RPMI7951 (cell line): Measurements from ENCODE around the gene TFPI2. TPM values are rescaled to one million over a fixed set of nuclear protein-coding genes. Genes with fewer than 3 reads are reported as not detected.
"Not testable (repeated sequence)": the region's sequence is repeated elsewhere in the genome, so short reads cannot be mapped to it uniquely, and the experiment has no call there.

Experiments
- DNase-seq: peaks from one replicate; pipeline ENCODE4 v3.0.0-alpha.2; 2012; ENCODE audit warnings: low read depth
- total RNA-seq: library from RNA; depleted of rRNA; stranded (reverse); fragments of >200 nt; shearing (Covaris generic); gene quantifications from 2 replicates; pipeline ENCODE4 v1.2.3, GENCODE V29; 2014; rRNA removed

Gene TFPI2
- total RNA-seq: 229 and 267 TPM in 2 replicates

- peak; percentile 91 for DNase-seq
Observed at GRCh38 chr7:93890464-93891068, at the start of gene TFPI2. TFPI2 (minus strand) TSS chr7:93890753; CDS start chr7:93890678, 75 bp downstream.

GRCh38 chr7:93938293-93938692 lies 47.7 kb upstream of the TFPI2 start:
- DNase-seq: no peak

DNA sequence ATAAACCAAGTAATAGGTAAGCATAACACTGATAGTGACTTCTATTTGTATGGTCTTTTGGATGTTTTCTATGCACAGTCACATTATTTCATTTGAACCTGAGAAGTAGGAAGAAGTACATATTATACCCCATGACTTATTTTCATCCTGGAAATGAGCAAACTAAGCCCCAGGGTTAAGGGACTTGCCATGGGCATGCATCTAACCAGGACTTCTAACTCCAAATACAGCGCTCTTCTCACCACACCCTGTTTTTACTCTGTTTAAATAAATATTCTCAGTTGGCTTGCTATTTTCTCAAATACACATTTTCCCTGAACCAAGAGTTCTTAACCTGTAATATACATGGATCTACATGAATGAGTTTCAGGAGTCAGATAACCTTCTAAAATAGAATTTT lies 47.3 kb upstream of the TFPI2 start:
- no peak for DNase-seq

GRCh38 chr7:93935102-93935501 lies 44.5 kb upstream of the TFPI2 start:
- DNase-seq: no peak

DNA sequence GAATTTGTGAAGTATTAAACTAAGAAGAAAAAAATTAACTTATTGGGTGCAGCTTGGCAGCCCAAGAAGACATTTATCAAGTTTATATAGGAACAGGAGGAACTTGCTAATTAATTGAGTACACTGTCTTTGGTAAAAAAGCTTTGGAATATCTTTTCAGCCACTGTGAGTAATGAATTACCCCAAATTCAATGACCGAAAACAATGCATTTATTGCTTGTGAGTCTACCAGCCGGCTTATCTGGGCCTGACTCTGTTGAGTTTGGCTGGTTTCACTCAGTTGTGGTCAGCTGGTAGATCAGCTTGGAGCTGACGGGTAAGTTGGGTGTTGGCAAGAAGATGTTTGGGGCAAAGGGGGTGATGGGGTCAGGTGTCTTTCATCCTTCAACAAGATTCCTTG lies 42.6 kb upstream of the TFPI2 start:
- DNase-seq: no peak

- no peak for DNase-seq
Observed at GRCh38 chr7:93931655-93932054, 41.1 kb upstream of the TFPI2 start.

- DNase-seq: no peak
Observed at GRCh38 chr7:93927585-93927984, 37.0 kb upstream of the TFPI2 start.

DNA sequence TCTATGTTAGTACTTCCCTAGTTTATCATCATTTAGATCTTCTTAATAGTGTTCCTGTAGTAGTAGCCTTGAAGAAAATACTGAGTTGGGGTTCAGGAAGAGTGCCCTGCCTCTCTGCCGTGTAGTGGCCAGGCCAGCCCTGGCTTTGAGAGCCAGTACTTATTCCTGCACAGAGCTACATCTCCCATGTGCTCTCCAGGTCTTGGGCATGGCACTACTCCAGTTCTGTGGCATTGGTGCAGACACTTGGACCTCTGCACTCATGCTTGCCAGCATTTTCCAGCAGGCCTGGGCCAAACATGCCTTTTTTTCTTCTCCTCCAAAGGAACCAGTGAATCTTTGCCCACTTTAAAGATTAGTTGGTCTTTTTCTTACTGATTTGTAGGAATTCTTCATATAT lies 36.2 kb upstream of the TFPI2 start:
- no peak for DNase-seq

DNA sequence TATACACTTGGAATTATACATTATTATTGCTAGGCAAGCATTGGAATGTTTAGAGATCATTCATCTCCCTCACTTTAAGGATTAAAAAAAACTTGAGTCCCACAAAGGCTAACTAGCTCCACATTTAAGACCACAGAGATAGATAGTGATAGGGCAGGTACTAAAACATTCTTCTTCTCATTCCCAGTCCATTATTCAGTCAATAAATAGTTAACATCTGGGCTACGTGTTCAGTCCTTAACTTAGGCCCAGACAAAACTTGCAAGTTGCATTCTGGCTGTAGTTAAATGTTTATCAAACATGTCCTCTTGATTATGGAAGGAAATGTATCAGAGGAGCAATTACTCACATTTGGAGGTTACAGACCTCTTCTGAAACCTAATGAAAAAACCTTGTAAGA lies 33.4 kb upstream of the TFPI2 start:
- no peak for DNase-seq

DNA sequence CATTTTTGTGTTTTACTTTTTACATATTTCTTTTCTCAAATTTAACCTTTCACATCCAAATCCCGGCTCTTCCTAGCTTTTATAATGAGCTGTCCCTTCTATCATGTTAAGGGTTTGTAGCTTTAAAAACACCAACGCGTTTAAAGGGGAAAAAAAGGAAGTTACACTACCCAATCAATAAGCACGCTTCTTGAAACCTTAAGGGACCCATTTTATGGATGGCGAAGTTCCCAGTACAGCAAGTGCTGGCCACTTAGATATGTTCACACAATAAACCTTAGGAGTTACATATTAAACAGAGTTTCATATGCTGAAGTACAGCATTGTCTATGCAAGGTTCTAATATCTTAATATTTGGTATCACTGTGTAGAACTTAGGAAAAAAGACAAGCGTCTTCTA lies 32.7 kb upstream of the TFPI2 start:
- DNase-seq: no peak

GRCh38 chr7:93921607-93922566 lies 31.3 kb upstream of the TFPI2 start, which contains the start of gene GNG11:
GNG11 (plus strand) TSS chr7:93921735; CDS start chr7:93922138, 403 bp downstream.
- DNase-seq: peak; percentile 98

- no peak for DNase-seq
Observed at GRCh38 chr7:93921186-93921585, 30.6 kb upstream of the TFPI2 start.

DNA sequence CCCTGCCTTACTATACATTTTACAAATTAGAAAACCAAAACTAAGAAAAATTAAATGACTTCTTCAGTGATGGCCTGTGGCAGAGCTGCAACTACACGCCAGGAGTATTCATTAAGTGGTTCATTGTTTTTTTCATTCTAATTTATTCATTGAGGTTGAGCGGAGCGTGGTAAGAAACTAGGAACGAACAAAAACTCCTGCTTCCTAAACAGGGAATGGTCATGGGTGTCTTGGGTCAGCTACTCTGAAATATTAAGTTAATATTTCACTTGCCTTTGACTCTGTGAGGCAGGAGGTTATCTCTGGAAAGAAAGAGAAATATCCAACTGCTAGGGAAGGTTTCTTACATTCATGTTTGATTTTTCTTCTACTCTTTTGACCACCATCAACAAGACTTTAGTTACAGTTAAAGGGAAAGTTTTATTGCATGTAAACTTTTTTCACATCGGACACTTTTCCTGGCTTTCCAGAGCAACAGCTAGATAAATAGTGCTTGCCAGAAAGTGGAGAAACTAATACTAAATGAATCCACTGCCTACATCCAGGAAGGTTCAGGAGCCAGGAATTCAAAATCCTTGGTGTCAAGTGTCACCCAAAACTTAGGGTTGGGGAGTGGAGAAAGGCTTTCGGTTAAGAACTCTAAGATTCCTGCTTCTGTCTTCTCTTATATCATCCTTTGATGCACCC lies 30.1 kb upstream of the TFPI2 start:
- no peak for DNase-seq

- not testable (repeated sequence) for DNase-seq
Observed at GRCh38 chr7:93916315-93916714, 25.8 kb upstream of the TFPI2 start.

GRCh38 chr7:93915888-93916287 lies 25.3 kb upstream of the TFPI2 start:
- not testable (repeated sequence) for DNase-seq

DNA sequence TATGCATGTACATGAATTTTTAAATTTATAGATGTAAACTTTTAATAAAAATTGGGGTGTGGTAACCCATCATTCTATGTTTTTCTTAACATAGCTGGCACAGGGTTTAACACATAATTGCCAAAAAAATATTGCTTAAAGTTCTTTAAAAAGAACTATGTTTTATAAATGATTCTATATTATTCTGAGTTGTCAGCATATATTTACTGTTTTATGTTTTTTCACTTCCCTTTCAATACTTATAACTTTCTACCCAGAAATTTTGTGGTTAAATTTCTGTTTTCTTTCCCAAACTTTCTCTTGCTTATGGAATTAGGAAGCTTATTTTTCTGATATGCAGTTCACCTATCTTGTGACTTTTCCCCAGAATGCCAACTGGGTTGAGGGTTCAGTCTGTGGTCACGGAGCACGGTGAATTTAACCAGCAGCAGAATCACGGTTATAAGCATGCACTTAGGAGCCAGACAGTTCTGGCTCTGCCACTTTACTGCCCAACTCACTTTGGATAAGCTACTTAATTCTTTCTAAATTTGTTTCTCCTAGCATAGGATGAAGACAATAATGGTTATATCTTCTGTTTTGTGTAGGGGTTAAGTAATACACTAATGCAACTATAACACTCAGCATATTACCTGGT lies 24.8 kb upstream of the TFPI2 start:
- DNase-seq: not testable (repeated sequence)

DNA sequence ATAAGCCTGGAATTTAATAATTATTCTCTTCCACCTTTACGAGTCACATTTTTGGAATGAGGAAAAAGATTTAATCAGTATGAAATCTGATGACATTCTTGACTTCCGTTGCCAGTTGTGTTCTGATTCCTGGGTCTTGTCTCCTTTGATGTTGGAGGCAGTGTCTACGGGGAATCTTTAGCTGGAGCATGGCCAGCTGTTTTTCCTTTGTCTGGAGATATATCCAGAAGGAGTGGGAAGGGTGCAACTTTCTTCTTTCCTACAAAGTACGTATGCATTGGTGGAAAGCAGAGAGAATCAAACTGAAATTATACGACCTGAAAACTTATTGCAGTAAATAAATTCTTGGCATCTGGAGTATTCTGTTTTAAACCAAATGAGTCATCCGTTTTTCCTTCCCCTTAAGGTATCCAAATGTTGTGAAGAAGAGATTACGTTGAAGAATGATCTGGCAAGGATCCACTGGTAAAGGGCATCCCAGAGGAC lies 24.1 kb upstream of the TFPI2 start:
- peak; percentile 94 for DNase-seq

GRCh38 chr7:93913197-93913596 lies 22.6 kb upstream of the TFPI2 start:
- no peak for DNase-seq

DNA sequence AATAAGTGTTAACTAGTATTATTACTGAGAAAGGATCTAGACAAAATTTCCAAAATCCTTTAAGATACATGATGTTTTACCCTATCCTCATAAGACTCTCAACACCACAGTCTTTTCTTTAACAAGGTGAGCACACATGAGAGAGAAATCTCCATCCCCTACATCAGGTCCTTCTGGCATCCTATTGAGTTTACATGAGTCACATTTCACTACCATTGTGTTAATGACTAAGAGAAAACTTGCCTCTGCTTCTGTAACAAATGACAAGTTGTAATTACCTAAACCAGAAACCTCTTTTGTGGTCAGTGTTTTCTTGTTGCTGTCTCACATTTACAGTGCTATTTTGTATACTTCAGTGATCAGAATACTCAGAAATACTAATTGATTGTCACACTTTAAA lies 21.1 kb upstream of the TFPI2 start:
- not testable (repeated sequence) for DNase-seq

- not testable (repeated sequence) for DNase-seq
Observed at GRCh38 chr7:93911242-93911641, 20.7 kb upstream of the TFPI2 start.
